Measurements from ENCODE around the gene PKD2L1. TPM values are rescaled to one million over a fixed set of nuclear protein-coding genes. Genes with fewer than 3 reads are reported as not detected.
A peak's percentile ranks its signal among the peaks of the same experiment; 100 is the strongest.

The PKD2L1 gene
- total and polyA plus RNA-seq, 2 of the 8 experiments (the other 6 are each of a cell fraction or from before 2014, with no cell fraction given): 0.20 to 0.33 TPM

- peaks cover 10% of the 10 kb centered on the region for H3K23me2 ChIP-seq (ENCODE audit: low read depth, low read length)
- peak; percentile 25 to 77 for DNase-seq (ENCODE audit: low read depth in 1 of 2, low spot score in 2 of 2)
- H2BK15ac ChIP-seq (ENCODE audit: low read length): no peak overlapping the region
- H2AFZ ChIP-seq (ENCODE audit: low read length): peak overlapping the region; percentile 85
- peak overlapping the region; percentile 34 for H3K4ac ChIP-seq (replicated peaks; ENCODE audit: insufficient read length, low read depth, low read length)
- ChIA-PET POLR2A (ENCODE audit: partially characterized antibody) (interaction anchor here (0.6 to 2.5 kb wide), 12 partner anchors 10 to 165 kb away, joined by 3 to 50 read pairs (median 4); partner anchors contain the start of genes HIF1AN and SCD), CTCF (ENCODE audit: partially characterized antibody) (interaction anchor here (0.7 to 2.2 kb wide), 11 partner anchors 11 to 74 kb away, joined by 3 to 7 read pairs (median 4); partner anchors contain the start of gene SCD)
- H3K14ac ChIP-seq (ENCODE audit: insufficient read length): no peak overlapping the region
- peaks cover 8 to 25% (median 9%) of the 10 kb centered on the region in 4 experiments for H3K4me1 ChIP-seq (replicated peaks in 1 of 4; ENCODE audit: control insufficient read depth in 3 of 4, insufficient read depth in 4 of 4, low read length in 3 of 4)
- no peak overlapping the region for H3K23ac ChIP-seq (ENCODE audit: insufficient read length)
- peak overlapping the region in 2 of 4 experiments; percentile 16 to 20; a peak in 3 of 8 replicates for H3K4me3 ChIP-seq (ENCODE audit: extremely low read depth in 1 of 4, insufficient read depth in 2 of 4, low read depth in 3 of 4, low read length in 4 of 4)
- H3K79me2 ChIP-seq (ENCODE audit: control insufficient read depth in 1 of 2, insufficient read depth in 2 of 2, low read length in 2 of 2): peaks cover 0 to 17% of the 10 kb centered on the region in 2 experiments; a peak in 2 of 4 replicates
- 39% methylated on average over 12 of the region's 12 CpGs; no CpG with 5 or more reads in 1 of the 2 experiments for WGBS, 2 experiments (ENCODE audit: extremely low coverage in 1 of 2, insufficient coverage in 1 of 2, insufficient read length in 1 of 2, insufficient replicate concordance in 2 of 2, low coverage in 1 of 2, low lambda C conversion rate in 2 of 2, missing lambda C conversion rate in 1 of 2)
- H3K27me3 ChIP-seq (replicated peaks in 1 of 4; ENCODE audit: control insufficient read depth in 3 of 4, extremely low read depth in 1 of 4, insufficient read depth in 3 of 4, low read length in 3 of 4): no peaks in the 10 kb centered on the region
- no peak overlapping the region for H2AK5ac ChIP-seq (ENCODE audit: low read depth, low read length)
- no peaks in the 10 kb centered on the region for H3K9me3 ChIP-seq (ENCODE audit: insufficient read depth in 2 of 2, low read depth in 1 of 2, low read length in 1 of 2)
- H4K20me1 ChIP-seq (replicated peaks in 1 of 2; ENCODE audit: control insufficient read depth in 1 of 2, insufficient read depth in 2 of 2, low read length in 2 of 2): no peaks in the 10 kb centered on the region
- no peaks in the 10 kb centered on the region for H3K36me3 ChIP-seq (ENCODE audit: control insufficient read depth in 2 of 4, insufficient read depth in 4 of 4, low read length in 3 of 4)
- H4K8ac ChIP-seq (ENCODE audit: extremely low read depth, insufficient read depth, low read length): no peak overlapping the region
- peak overlapping the region; percentile 59 for H2BK120ac ChIP-seq (replicated peaks; ENCODE audit: low read depth, low read length)
- H4K91ac ChIP-seq (replicated peaks; ENCODE audit: insufficient read length, low read length): peak overlapping the region; percentile 37
- FAIRE-seq: no peak
- H3K4me2 ChIP-seq (ENCODE audit: insufficient read depth in 1 of 2, low read depth in 2 of 2, low read length in 2 of 2): peak overlapping the region; percentile 32 to 60
- H3K9ac ChIP-seq (replicated peaks in 1 of 4; ENCODE audit: extremely low read depth in 1 of 4, low read depth in 3 of 4, low read length in 3 of 4): no peak overlapping the region
- 0 out of 2 replicates have a peak overlapping the region, but pooled peaks have one; percentile 0 for H3K27ac ChIP-seq (ENCODE audit: low read depth, low read length)
- H4K5ac ChIP-seq (ENCODE audit: insufficient read length, low read depth, low read length): peak overlapping the region; percentile 5
- peak overlapping the region; percentile 81 for H3K18ac ChIP-seq (ENCODE audit: extremely low read depth, low read length)
- no peaks in the 10 kb centered on the region for H3K79me1 ChIP-seq (ENCODE audit: low read depth, low read length)
- peak overlapping the region; percentile 14; the same call in 1 of the 2 replicates for H2BK5ac ChIP-seq (ENCODE audit: low read depth, low read length)
- H3K56ac ChIP-seq (replicated peaks; ENCODE audit: insufficient read length, low read depth, low read length): no peak overlapping the region
- peak overlapping the region; percentile 29 for H2BK12ac ChIP-seq (ENCODE audit: low read depth, low read length)
- H2BK20ac ChIP-seq (ENCODE audit: low read length): peak overlapping the region; percentile 3; the same call in 1 of the 2 replicates
- no peak for TF ChIP-seq MAFK (IDR thresholded peaks at IDR 0.05; ENCODE audit: low read depth, low read length)
- TF ChIP-seq SP1 (IDR thresholded peaks at IDR 0.05; ENCODE audit: low read depth, low read length): peak; percentile 67
- TF ChIP-seq POLR2AphosphoS5 (IDR thresholded peaks at IDR 0.05; ENCODE audit: low read depth, low read length): no peak; the same call in 1 of the 2 replicates
- TF ChIP-seq CBX8 (IDR thresholded peaks at IDR 0.05; ENCODE audit: borderline replicate concordance, low read depth, low read length): no peak
- TF ChIP-seq CREB1 (IDR thresholded peaks at IDR 0.05): no peak
- no peak for TF ChIP-seq RXRA (IDR thresholded peaks at IDR 0.05; ENCODE audit: insufficient read depth, low read depth, low read length)
- no peak for TF ChIP-seq SIRT6 (IDR thresholded peaks at IDR 0.05; ENCODE audit: low read length)
- 0 out of 2 replicates have a peak, but pooled peaks have one; percentile 10 for TF ChIP-seq TEAD4 (IDR thresholded peaks at IDR 0.05; ENCODE audit: low read depth, low read length)
- TF ChIP-seq JUND (IDR thresholded peaks at IDR 0.05; ENCODE audit: low read length): 0 out of 2 replicates have a peak, but pooled peaks have one; percentile 11
- no peak for TF ChIP-seq SIX5 (IDR thresholded peaks at IDR 0.05; ENCODE audit: low read depth, low read length)
- no peak for TF ChIP-seq KDM1A (IDR thresholded peaks at IDR 0.05; ENCODE audit: borderline replicate concordance, low read length)
- TF ChIP-seq E2F6 (IDR thresholded peaks at IDR 0.05): no peak
Observed at GRCh38 chr10:100370714-100371481, 40.9 kb upstream of the PKD2L1 start.

All from H1 (cell line).